Lower leg skin (tissue), 4 donors: Measurements from ENCODE around the gene MT1G. TPM values are rescaled to one million over a fixed set of nuclear protein-coding genes. Genes with fewer than 3 reads are reported as not detected.

Source experiments
- DNase-seq, 2 donors: peaks; one replicate each; pipeline ENCODE4 v3.0.0-alpha.2; 2019; ENCODE audit warnings: low spot score in 2 of 2
- H3K4me3 ChIP-seq: fragments of 200-600 bp; sonication (generic); 2 replicates; pipeline ENCODE4 v1.5.1; 2017; ENCODE audit warnings: mild to moderate bottlenecking, low read depth; ENCODE audit not compliant: poor library complexity, severe bottlenecking
- POLR2A ChIP-seq, 2 donors: fragments of 450-650 bp; IDR thresholded peaks; one replicate each; pipeline ENCODE4 v1.6.1; 2016 to 2017; ENCODE audit warnings: antibody characterized with exemption in 2 of 2, mild to moderate bottlenecking in 1 of 2, moderate library complexity in 1 of 2
- WGBS, 2 donors: methylation state at CpG; one replicate each; pipeline ENCODE4 v1.1.5; 2018; 5-methylcytosine and 5-hydroxymethylcytosine counted together
- intact Hi-C: fragments of 100-400 bp; cut with DNase I; formaldehyde crosslinking; loops from one replicate; pipeline ENCODE4 v1.15.0; 2023; ENCODE audit warnings: low total_unique reads
- total RNA-seq, 4 donors: library from RNA; depleted of rRNA; stranded (reverse); fragments of >200 nt; gene quantifications; one replicate each; pipeline ENCODE4 v1.1.0, GENCODE V29; 2016
- TF ChIP-seq, protein P1 (sequence below), 3 donors: fragments of 450-650 bp; IDR thresholded peaks; one replicate each; pipeline ENCODE4 v1.5.1; 2016; ENCODE audit warnings: antibody characterized with exemption in 3 of 3, mild to moderate bottlenecking in 3 of 3, moderate library complexity in 2 of 3

MT1G gene
- total RNA-seq, 4 donors from 2014 or later, result 5.6 to 46.4 (median 37.8) TPM; not detected in 1

DNA sequence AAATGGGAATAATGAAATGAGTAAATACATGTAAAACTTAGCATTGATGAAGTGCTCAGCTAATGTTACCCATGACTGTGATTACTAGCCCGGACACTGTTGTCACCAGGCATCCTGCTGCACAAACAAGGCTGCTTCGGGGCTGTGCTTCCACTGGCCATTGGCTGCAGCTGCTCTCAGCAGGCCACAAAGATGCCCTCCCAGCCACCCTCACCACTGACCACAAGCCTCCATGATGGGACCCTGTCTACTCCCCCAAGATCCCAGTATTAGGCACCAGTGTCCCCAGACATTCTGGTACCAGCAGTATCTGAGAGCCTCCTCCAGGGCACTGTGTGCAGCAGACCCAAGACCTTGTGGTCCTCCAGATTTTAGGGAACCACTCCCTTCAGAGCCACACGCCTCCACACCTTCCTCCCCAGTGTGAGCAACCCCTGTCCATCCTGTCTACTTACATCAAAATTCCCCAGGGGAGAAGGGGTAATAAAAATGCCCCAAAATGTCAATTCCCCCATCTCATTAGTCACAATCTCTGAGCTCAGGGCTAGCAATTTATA lies 42.4 kb upstream of the MT1G start:
- peak in 1 of 2 donors; percentile 40 for DNase-seq
- intact Hi-C loops, result no loop called here
- H3K4me3 ChIP-seq, result no peak overlapping the region
- TF ChIP-seq POLR2A (IDR thresholded peaks at IDR 0.05), result no peak
- TF ChIP-seq, protein P1, sequence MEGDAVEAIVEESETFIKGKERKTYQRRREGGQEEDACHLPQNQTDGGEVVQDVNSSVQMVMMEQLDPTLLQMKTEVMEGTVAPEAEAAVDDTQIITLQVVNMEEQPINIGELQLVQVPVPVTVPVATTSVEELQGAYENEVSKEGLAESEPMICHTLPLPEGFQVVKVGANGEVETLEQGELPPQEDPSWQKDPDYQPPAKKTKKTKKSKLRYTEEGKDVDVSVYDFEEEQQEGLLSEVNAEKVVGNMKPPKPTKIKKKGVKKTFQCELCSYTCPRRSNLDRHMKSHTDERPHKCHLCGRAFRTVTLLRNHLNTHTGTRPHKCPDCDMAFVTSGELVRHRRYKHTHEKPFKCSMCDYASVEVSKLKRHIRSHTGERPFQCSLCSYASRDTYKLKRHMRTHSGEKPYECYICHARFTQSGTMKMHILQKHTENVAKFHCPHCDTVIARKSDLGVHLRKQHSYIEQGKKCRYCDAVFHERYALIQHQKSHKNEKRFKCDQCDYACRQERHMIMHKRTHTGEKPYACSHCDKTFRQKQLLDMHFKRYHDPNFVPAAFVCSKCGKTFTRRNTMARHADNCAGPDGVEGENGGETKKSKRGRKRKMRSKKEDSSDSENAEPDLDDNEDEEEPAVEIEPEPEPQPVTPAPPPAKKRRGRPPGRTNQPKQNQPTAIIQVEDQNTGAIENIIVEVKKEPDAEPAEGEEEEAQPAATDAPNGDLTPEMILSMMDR (IDR thresholded peaks at IDR 0.05), result no peak
- 71 to 89% methylated on average over 3 of the region's 3 CpGs for WGBS, 2 donors

DNA sequence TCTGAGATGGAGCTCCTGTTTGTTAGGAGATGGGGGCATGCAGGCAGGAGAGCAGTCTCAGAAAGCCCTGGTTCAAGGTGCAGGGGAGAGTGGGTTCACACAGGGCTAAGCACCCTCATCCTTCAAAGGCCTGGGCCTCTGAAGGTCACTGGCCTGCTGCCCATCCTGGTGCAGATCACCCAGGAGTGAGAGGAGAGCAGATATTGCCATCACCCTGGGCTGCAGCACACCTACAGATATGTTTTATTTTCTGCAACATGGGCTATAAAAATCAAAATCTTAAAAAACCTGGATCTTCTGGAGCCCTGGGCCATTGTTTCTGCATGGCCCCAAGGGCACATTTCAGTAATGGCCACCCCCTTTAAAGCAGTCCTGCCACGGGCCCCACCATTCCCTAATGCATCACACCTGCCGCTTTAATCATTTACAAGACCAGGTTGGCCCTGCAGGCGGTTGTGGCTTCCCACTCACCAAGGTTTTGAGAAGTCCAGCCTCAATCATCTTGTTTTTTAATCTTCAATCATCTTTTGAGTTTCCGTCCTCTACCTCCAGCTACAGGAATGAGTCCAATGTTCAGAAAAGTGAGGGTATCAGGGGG lies 41.7 kb upstream of the MT1G start:
- no peak overlapping the region for H3K4me3 ChIP-seq
- no peak for TF ChIP-seq POLR2A (IDR thresholded peaks at IDR 0.05)
- TF ChIP-seq, protein P1 (IDR thresholded peaks at IDR 0.05), result no peak
- peak in 1 of 2 donors; percentile 62 for DNase-seq
- WGBS, 2 donors, result 82 to 88% methylated on average over 4 of the region's 4 CpGs
- intact Hi-C loops, result loop anchor here (10.0 kb wide), 2 partner anchors 125 to 195 kb away; partner anchors contain the start of gene MT3

DNA sequence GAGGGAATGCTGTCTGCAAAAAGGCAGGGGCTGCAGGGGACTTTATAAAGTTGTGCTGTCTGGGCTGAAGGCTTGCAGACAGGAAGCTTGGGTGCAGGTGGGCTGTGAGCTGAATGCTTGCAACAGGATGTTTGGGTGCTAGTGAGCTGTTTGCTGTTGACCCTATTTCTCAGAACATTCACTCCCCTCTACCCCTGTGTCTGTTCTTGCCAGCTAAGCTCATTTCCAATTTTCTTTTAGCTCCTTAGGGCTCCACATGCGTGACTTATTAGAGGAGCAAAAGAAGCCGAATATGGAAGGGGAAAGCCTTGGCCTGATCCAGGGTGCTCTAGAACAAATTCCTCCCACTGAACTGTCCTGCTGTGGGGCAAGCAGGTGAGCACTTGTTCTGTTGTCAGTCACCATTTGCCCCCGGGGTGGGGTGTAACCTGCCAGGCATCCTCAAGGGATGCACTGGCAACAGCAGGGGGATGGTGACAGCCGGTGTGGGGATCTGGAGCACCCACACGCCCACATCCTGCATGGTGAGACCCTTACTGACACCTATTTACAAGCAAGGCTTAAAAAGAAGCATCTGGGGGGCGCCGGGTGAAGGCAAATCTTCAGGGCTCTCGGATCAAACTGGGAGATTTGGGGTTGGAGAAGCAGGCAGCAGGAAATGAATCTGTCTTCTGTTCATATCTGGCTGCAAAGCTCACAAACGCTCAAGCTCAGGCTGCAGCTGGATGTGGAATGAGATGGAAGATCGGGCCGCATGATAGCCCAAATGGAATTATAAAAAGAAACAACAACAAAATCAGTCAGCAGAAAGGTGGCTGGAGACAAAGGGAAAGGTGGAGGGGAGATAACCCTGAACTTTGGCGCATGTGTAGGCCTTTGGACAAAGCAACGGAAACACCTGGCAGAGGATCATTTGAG lies 40.9 kb upstream of the MT1G start:
- no peak overlapping the region for H3K4me3 ChIP-seq
- WGBS, 2 donors, result 44 to 45% methylated on average over 13 of the region's 13 CpGs
- intact Hi-C loops, result loop anchor here (10.0 kb wide), 2 partner anchors 124 to 194 kb away; partner anchors contain the start of gene MT3
- DNase-seq, result peak in 1 of 2 donors; percentile 76
- TF ChIP-seq POLR2A (IDR thresholded peaks at IDR 0.05), result no peak
- TF ChIP-seq, protein P1 (IDR thresholded peaks at IDR 0.05), result no peak

- no peak overlapping the region for H3K4me3 ChIP-seq
- peak in 1 of 2 donors; percentile 49 for DNase-seq
Measured at GRCh38 chr16:56702836-56703235, 35.0 kb upstream of the MT1G start.

GRCh38 chr16:56701534-56701933 lies 33.7 kb upstream of the MT1G start:
- WGBS, 2 donors, result 82 to 84% methylated on average over 7 of the region's 7 CpGs
- intact Hi-C loops, result loop anchor here (10.0 kb wide), 2 partner anchors 117 to 187 kb away; partner anchors contain the start of gene MT3
- no peak overlapping the region for H3K4me3 ChIP-seq
- TF ChIP-seq POLR2A (IDR thresholded peaks at IDR 0.05), result no peak
- TF ChIP-seq, protein P1 (IDR thresholded peaks at IDR 0.05), result no peak
- DNase-seq, result peak in 1 of 2 donors; percentile 26

More at GRCh38 chr16:56702836-56703235, 35.0 kb upstream of the MT1G start:
- 89 to 93% methylated on average over 5 of the region's 5 CpGs for WGBS, 2 donors
- intact Hi-C loops, result loop anchor here (10.0 kb wide), 2 partner anchors 118 to 188 kb away; partner anchors contain the start of gene MT3
- TF ChIP-seq POLR2A (IDR thresholded peaks at IDR 0.05), result no peak
- TF ChIP-seq, protein P1 (IDR thresholded peaks at IDR 0.05), result no peak
